ENCODE measurements around the gene CACNB1.

Gene CACNB1

DNA sequence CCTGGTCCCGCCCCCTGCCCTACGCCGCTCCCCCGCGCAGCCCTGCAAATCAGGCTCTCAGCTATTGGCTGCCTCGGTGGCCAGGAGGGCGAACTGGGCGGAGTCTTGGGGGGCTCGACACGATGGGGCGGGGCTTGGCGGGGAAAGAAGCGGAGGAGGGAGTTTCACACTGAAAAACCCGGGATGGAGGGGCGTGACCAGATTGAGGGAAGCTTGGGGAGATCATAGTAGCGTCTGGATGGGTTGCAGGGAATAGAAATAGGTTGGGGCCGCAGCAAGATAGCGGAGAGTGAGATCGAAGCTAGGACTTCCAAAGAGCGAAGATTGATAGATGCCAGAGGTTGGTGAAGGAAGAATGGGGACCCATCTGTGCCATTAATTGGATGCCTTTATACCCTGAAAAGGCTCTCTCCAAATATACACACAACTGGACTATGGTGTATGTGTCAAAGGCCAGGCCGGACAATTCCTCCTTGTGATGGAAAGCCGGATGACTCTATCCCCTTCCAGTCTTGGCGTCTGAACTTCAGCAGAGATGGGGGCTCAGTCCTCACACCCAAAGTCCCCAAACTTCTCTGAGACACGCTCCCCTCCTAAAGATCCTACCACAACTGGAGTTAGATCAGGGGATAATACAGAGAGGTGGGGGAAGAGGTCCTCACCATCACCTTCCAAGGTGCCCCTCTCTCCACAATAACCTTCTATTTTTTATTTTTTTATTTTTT lies 28.7 kb upstream of the CACNB1 start:
- FAIRE-seq (no peak), DNase-seq (ENCODE audit: insufficient read length, low spot score) (no peak)

DNA sequence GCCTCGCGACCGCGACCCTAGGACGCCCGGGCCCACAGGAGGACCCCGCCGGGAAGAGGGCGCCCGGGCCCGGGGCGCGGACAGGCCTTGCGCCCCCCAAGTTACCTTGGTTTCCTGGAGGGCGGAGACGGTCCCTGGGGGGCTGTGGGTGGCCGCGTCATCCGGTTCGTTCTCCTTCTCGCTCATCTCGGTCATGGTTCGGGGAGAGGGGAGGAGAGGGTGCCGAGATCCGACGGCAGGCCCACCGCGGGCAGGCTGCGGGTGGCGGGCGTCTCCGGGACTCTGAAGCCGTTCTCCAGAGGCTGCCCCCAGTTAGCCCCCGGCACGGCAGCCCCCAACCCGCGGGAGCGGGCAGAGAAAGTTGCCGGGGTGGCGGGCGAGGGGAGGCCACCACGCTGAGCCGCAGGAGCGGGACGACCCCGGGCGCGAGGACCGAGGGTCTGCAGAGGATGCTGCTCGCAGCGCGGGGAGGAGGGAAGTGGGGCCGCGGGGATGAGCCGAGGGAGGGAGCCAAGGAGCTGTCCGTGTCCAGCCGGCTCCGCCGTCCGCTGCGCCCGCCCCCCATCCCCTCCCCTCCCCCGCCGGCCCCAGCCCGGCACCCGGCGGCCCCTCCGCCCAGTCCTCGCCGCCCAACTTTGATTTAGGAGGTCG lies 28.0 kb upstream of the CACNB1 start, which contains the start of gene STAC2:
TSS of gene STAC2 (minus strand) at position 638 of the 651 bp plus-strand sequence. CDS start at position 195, 443 bp downstream.
- DNase-seq (ENCODE audit: insufficient read length, low spot score) (no peak), FAIRE-seq (no peak)

DNA sequence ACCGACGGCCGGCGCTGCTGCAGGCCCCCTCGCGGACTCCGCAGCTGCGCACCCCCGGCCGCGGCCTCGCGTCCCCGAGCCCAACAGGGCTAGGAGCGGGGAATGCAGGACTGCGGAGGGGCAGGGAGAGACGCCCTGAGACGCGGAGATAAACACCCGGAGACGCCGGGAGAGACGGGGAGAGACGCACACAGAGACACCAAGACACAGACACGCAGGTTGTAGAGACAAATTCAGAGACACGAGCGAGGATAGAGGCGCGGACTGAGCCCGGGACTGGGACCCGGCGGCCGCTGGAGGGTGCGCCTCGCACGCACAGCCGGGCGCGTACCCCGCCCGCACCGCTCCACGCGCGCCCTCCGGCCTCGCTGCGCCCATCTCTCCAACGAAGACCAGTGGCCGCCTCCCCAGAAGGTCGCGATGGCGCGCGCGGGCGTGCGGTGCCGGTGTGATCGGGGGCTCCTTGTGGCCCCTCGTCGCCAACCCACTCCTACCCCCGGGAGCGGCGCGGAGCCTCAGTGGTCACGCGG lies 27.4 kb upstream of the CACNB1 start:
- DNase-seq (ENCODE audit: insufficient read length, low spot score) (no peak), FAIRE-seq (no peak)

DNA sequence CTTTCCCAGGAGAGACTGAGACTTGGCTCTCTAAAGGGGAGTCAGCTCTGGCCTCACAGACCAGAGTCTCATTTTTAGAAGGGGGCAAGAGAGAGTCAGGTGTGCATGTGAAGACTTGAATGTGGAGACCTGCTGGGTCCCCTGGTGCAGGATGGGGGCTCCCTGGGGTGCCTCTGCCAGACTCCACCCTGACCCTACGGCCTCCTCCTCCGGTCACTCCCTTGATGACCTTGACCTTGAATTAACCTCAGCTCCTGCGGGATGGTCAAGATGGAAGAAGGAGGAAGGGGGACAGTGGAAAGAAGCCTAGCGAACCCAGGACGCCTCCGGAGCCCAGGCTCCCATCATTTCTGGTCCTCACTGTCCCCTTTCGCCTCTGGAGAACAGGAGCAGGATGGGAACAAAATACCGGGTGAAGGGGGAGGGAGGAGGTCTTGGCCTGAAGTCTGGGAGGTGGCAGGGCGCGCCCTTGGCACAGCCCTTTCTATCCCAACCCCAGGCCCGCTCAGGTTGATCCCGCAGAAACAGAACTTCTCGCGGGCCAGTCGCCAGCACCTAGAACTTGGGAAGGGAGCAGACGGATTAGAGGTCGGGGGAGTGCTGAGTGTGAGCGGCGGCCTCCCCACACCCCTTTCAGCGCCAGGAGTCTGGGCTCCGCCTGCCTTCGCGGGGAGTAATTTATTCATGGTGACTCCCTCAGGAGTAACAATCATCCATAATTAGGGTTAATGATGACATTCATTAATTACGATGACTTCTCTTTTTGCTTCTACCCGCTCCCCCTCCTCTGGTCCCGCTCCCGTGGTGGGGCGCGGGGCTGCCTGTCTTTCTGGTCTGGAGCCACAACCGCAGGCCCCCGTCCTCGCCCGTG lies 26.7 kb upstream of the CACNB1 start:
- FAIRE-seq: no peak
- DNase-seq (ENCODE audit: insufficient read length, low spot score): no peak

DNA sequence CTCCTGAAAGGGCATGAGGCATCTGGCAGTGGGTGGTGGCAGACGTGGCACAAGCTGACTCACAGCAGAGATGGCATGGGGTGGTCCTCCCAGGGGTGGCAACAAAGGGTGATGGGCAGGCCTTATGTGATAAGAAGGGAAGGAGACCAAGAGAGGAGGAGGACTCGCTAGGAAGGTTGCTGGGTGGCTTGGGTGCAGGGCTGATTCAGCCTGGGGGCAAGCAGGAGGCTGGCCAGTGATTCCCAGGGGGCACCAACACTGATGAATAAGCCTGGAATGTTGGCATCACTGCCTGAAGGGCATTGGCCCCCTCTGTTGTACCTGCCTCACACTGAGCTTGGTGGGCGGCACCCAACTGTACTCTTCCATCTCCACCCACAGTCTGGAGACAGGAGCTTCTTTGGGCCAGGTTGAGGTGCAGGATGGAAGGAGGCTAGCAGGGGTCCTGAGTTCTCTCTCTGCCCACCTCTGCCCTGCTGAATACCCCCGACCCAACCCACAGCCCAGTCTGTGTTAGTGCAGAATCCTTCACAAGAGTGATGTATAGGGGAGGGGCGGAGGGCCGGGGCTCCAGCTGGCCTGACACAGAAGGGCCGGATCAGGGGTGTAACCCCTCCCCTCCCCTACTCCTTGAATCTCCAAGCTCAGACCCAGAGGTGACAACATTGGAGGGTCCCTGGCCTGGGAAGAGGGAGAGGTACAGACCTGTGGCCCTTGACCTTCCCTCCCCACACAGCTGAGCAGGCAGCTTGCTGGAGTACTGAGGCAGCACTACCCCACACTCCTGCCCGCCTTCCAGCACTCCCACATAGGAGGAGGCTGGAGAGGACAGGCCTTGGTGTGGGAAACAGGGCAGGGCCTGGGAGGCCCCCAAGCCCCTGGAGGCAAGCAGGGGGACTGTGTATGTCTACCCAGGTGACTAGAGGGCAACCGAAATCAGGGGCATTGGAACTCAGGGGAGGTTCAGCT lies 25.7 kb upstream of the CACNB1 start:
- no peak for DNase-seq (ENCODE audit: insufficient read length, low spot score)
- no peak for FAIRE-seq

DNA sequence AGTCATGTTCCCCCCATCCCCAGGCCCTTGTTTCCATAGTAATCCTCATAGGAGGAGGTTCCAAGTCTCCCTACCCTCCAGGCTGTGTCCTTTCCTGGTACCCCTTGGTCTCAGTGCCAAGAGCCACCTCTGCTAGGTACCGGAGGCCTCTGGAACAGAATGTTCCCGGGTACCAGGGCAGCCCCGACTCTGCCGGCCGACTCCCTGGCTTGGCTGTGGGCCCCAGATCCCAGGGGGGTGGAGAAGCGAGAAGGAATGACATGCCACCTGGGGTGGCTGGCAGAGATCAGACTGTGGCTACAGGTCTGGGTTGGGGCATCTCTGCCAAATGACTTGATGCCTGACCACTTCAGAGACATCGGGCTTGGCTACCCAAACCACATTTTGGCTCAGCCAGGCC lies 24.7 kb upstream of the CACNB1 start:
- DNase-seq (ENCODE audit: insufficient read length, low spot score) (no peak), FAIRE-seq (no peak)

DNA sequence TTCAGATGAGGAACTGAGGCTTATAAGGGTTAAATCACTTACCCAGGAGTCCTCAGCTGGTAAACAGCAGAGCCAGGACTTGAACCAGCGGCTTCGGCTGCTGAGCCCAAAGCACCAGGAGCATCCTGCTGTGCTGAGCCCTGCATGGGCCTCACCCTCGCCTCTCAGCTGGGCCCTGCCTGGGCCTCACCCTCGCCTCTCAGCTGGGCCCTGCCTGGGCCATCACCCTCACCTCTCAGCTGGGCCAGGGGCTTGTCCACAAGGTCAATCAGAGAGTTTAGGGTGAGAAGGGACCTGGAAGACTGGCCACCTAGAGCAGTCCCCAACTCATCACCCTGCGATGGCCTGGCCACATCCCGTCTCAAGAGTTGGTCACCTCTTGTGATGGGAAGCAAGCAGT lies 24.1 kb upstream of the CACNB1 start:
- FAIRE-seq: no peak

DNA sequence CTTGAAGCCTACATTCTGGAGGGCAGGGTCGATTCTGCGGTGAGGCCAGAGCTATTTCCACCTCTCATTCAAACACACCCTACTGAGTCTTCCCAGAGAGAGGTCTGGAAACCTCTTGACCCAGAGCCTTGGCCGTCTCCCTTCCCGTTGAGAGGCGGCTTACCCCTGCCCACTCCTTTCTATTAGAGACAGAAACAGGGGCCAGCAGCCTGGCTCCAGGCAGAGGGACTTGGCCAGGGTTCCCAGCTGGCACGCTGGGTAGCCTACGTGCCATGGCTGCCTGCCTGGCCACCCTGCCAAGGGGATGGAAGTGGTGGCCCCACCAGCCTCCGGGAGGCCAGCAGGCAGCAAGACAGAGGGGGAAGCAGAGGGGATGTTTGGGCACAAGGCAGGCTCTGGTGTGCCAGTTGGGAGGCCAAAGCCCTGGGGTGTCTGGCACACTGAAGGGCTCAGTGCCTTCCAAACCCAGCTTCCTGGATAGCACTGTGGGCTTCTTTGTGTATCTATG lies 22.2 kb upstream of the CACNB1 start:
- FAIRE-seq: no peak
- DNase-seq (ENCODE audit: insufficient read length, low spot score): no peak

More for the DNA sequence above, 24.1 kb upstream of the CACNB1 start:
- DNase-seq (ENCODE audit: insufficient read length, low spot score): no peak

DNA sequence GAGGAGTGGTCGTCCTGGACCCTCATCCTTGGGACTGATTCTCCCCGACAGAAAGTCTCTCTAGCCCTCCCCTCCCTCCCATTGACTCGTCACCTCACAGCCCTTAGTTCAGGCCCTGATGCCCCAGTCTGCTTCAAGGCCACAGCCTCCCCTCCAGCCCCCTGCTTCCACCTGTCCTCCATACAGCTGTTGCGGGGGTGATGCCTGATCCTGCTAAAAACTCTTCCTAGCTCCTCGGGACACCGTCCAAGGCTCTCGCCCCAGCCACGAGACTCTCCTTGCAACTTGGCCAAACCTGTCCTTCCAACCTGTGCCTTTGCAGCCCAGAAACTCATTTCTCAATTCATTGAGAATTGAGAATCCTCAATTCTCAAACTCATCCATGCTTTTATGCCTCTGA lies 21.4 kb upstream of the CACNB1 start:
- DNase-seq (ENCODE audit: insufficient read length, low spot score) (no peak), FAIRE-seq (no peak)

DNA sequence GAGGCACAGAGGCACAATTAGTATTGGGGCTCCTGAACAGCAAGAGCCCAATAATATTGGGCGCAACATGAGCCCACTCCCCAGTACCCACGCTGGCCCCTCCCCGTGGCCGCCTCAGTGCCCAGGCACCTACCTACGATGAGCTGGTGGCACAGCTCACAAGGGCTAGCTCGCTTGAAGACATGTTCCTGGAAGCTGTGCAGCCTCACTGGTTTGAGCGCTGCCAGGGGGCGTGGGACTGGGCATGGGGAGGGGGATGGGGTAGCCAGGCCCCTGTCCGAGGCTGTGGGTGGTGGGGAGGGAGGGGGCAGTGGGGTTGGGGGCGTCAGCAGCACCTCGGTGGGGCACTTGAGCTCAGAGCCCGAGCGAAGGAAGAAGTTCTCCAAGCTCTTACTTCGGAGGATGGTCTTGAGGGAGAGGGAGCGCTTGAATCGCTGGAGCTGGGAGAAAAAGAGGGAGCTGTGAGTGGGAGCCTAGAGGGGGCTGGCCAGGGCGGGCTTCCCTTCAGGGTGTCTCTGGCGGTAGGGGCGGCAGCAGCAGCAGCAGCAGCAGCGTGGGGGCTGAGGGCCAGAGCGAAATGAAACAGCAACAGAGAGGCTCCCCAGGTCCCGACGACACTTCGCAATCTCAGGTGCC lies 20.4 kb upstream of the CACNB1 start:
- FAIRE-seq (no peak), DNase-seq (ENCODE audit: insufficient read length, low spot score) (no peak)

DNA sequence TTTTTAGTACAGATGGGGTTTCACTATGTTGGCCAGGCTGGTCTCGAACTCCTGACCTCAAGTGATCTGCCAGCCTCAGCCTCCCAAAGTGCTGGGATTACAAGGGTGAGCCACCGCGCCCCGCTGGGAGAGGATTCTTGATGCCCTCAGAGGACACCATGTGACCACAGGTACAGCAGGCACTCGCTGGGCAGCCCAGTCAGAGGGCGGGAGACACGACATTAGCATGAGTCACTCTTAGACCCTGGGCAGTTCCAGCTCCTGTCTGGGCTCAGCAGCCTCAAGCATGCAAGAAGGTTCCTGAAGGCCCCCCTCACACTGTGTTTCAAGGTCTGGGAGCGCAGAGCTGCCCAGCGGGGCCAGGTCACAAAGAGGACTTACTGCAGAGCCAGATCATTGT lies 16.4 kb upstream of the CACNB1 start:
- DNase-seq (ENCODE audit: insufficient read length, low spot score) (no peak), FAIRE-seq (no peak)

DNA sequence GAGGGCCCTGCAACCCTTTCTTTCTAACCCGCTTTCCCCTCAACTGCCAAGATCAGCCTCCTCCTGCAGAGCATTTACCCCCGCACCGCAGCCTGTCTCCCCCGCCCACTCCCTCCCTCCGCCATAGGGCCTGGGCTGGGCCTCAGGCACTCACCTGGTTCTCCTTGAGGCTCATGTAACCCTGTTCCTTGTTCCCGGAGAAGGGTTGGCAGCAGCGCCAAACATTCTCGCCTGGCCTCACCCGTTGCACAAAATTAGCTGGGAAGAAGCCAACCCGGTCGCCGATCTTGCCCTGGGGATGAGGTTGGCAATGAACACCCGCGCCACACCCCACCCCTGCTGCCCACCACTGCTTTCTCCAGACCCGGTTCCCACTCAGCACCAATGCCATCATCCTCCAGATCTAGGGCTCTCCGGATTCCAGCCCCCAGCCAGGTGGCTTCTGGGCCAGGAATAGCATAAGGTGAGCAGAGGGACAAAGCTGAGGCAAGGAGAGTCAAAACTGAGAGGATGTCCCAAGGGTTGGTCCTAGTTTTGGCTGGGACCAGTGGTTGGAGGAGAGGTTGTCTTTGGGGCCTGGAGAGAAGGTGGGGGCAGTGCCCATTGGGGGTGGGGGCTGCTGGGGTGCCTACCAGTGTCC lies 15.5 kb upstream of the CACNB1 start:
- FAIRE-seq (no peak), DNase-seq (ENCODE audit: insufficient read length, low spot score) (no peak)

DNA sequence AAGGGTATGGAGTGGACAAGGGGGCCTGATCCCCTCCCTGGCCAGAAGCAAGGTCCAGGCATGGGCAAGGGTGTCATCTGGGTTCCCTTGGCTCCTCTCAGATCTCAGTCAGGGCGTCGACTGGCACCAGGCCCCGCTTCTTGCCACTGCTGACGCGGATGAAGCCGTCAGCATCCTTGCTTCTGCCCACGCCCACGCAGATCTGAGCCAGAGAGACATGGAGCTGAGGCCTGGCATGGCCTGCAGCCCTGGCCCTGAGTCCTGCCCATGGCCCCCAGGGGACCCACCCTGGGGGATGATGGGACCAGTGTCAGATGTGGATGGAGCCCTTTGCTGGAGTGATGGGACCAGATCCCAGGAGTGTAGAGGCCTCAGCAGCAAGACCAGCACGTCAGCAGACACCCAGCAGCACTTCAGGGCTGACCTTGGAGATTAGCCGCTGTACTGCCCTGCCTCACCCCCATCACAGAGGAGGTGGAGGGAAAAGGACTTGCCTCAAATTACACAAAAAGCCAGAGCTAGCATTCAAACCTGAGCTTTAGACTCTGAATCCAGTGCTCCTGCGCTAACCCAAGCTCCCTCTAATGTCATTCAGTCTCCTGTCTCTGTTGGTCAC lies 14.8 kb upstream of the CACNB1 start:
- no peak for FAIRE-seq
- DNase-seq (ENCODE audit: insufficient read length, low spot score): no peak

DNA sequence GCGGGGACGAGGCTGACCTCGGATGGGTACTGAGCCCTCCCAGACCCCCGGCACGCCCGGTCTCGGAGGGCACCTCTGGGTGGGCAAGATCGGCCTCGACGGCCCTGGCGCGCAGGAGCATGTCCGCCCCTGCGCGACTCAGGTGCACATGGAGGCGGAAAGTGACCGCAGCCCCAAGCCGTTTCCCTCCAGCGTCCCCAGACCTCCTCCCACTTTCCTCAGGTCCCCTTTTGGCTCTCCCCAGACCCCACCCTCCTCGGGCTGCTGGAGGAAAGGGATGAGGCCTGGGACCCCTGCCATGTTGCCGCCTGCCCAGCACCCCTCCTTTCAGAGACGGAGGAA lies 12.6 kb upstream of the CACNB1 start:
- FAIRE-seq: no peak

DNA sequence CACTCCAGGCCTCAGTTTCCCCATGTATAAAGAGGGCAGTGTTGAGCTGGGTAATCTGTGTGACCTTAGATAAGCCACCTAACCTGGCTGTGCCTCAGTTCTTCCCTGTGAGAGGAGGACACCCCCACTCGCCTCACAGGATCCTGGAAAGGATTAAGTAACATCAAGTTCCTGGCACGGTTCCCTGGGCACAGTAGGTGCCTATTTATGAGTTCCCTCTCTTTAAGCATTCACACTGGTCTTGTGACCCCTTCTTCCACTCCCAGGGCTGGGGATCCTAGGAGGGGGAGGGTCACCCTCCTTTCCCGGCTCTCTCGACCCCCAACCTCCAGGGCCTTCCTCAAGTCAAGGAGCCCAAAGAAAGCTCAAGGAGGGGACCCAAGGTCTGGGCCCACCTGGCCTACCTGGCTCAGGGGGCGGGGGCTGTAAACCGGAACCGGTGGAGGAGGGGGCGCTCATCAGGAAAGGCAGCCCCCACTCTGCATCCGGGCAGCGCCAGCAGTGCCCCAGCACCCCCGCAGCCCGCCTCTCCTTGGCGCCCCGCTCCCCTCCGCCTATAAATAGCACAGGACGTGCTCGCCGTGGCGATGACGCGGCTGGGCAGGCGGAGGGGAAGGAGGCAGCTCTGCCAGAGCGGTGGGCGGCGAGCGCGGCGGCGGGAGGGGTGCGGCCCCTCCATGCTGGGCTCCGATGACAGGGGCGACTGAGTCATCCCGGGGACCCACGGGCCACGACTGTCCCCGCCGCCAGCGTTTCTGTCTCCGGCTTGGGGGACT lies 12.0 kb upstream of the CACNB1 start:
- FAIRE-seq (no peak), DNase-seq (ENCODE audit: insufficient read length, low spot score) (no peak)

More for the DNA sequence above, 12.6 kb upstream of the CACNB1 start:
- DNase-seq (ENCODE audit: insufficient read length, low spot score): no peak

DNA sequence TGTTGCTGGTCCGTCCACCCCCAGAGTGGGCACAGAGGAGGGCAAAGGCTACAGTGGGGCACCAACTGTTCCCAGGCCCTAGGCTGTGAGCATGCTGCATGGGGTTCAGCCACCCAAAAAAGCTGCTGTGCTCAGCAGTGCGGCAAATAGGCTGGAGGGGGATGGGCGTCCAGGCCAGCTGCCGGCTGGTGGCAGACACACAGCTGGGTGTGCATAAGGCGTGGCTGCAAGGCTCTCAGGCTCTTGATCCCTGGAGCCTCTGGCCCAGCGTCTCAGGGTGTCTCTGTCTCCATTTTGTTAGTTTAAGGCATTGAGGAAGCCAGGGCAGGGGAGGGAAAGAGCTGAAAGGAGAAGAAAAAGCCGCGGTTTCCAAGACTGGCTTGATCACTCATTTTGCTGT lies 11.4 kb upstream of the CACNB1 start:
- FAIRE-seq (peak; percentile 79), DNase-seq (ENCODE audit: insufficient read length, low spot score) (peak; percentile 63)

DNA sequence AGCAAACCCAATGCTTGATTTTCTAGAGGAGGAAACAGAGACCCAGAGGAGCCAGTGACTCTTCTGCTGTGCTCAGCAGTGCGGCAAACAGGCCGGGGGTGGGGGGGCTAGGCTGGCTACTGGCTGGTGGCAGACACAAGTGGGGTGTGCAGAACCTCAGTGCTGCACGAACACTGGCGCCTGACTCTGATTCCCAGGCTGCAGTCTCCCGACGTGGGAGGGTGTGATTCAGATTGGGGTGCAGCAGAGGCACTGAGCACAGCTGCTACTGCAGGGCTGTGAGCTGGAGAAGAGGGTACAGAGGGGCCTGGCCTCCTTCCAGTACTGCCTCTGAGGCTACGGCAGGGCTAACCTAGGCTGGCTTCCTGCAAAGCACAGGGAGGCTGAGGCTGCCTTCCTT lies 10.7 kb upstream of the CACNB1 start:
- no peak for DNase-seq (ENCODE audit: insufficient read length, low spot score)

DNA sequence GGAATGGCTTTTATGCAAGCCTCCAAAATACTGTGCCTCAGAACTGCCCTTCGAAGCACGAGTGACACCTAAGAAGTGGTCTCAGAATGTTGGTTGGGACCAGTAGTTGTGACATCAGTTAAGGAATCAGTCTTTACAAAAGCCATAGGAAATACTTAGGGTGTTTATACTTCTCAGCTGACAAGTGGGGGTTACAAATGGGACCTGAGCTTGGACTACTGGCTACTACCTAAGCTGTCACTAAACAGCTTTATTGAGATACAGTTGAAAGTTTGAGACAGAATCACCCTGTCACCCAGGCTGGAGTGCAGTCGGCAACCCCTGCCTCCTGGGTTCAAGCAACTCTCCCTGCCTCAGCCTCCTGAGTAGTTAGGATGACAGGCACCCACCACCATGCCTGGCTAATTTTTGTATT lies 7.7 kb upstream of the CACNB1 start:
- DNase-seq (ENCODE audit: insufficient read length, low spot score): no peak
- FAIRE-seq: no peak

More for the DNA sequence above, 10.7 kb upstream of the CACNB1 start:
- FAIRE-seq: no peak

Measured in GM19239 (cell line).